Lower leg skin (tissue), 3 donors: ENCODE results near the gene ZCCHC2.

Experiments
- CTCF ChIP-seq, 3 donors: fragments of 450-650 bp; IDR thresholded peaks; one replicate each; pipeline ENCODE4 v1.5.1; 2016; ENCODE audit warnings: antibody characterized with exemption in 3 of 3, mild to moderate bottlenecking in 3 of 3, moderate library complexity in 2 of 3
- POLR2A ChIP-seq, 2 donors: fragments of 450-650 bp; IDR thresholded peaks; one replicate each; pipeline ENCODE4 v1.6.1; 2016 to 2017; ENCODE audit warnings: antibody characterized with exemption in 2 of 2, mild to moderate bottlenecking in 1 of 2, moderate library complexity in 1 of 2

GRCh38 chr18:62510789-62511188 lies 12.0 kb upstream of the ZCCHC2 start:
- TF ChIP-seq POLR2A (IDR thresholded peaks at IDR 0.05) (no peak), CTCF (IDR thresholded peaks at IDR 0.05) (no peak)
